ENCODE measurements around the gene LYSET.
"Not testable (repeated sequence)": the region's sequence is repeated elsewhere in the genome, so short reads cannot be mapped to it uniquely, and the experiment has no call there.

The LYSET gene

DNA sequence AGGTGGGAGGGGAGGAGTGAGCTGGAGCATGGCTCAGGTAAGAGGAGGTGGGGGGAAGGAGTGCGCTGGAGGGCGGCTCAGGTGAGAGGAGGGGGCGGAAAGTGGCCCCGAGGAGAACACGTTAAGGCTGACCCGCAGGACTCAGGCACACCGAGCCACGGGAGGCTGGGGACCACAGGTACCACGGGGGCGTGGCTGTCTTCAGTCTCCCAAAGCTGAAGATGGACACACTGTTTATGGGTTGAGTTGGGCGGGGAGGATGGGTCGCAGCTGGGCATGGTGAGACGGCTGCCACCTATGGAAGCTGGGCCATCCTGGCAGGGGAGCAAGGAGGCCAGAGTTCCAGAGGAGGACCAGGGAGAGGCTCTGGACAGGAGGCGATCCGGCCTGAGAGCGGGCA, 45.4 kb downstream of the LYSET start:
- DNase-seq: no peak

- DNase-seq: peak; percentile 38
Observed at GRCh38 chr14:93231129-93231979, 46.2 kb downstream of the LYSET start.

GRCh38 chr14:93232159-93232558, 47.0 kb downstream of the LYSET start:
- DNase-seq: no peak

DNA sequence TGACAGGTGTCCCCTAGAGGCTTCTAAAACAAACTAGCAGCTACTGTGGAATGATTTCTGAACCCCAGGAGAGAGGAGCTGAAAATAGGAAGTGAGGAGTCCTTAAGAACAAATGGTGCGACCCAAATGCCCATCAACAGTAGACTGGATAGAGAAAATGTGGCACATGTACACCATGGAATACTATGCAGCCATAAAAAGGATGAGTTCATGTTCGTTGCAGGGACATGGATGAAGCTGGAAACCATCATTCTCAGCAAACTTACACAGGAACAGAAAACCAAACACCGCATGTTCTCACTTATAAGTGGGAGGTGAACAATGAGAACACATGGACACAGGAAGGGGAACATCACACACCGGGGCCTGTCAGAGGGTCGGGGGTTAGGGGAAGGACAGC, 48.0 kb downstream of the LYSET start:
- DNase-seq: not testable (repeated sequence)

- no peak for DNase-seq
Observed at GRCh38 chr14:93234798-93235197, 49.7 kb downstream of the LYSET start.

Data from NCI-H2107 (cell line).